ENCODE measurements around the gene SND1.
"Not testable (repeated sequence)": the region's sequence is repeated elsewhere in the genome, so short reads cannot be mapped to it uniquely, and the experiment has no call there.

- TF ChIP-seq POLR2A, CTCF (IDR thresholded peaks at IDR 0.05): not testable (repeated sequence)
Observed at GRCh38 chr7:128107516-128107915, 455.5 kb downstream of the SND1 start.

Measured in right lobe of liver (tissue), 4 donors.